Calu3 (cell line): ENCODE measurements around the gene EMB. TPM values are rescaled to one million over a fixed set of nuclear protein-coding genes. Genes with fewer than 3 reads are reported as not detected.
"Not testable (repeated sequence)": the region's sequence is repeated elsewhere in the genome, so short reads cannot be mapped to it uniquely, and the experiment has no call there.

ENCODE experiments used
- BruUV-seq: library from RNA; stranded (reverse); fragments of 400-500 nt; replicated peaks from 2 replicates; lab custom pipeline; 2021; lab: Mats Ljungman, UMichigan
- CTCF ChIA-PET: fragments of 300-600 bp; sonication (Branson Sonifier 250); formaldehyde crosslinking; loops from one replicate; lab custom pipeline; 2022; ENCODE audit warnings: antibody characterized with exemption; lab: Charles Lee
- DNase-seq: peaks from one replicate; pipeline ENCODE4 v3.0.0; 2022
- H3K27ac Mint-ChIP-seq: one replicate; pipeline ENCODE4 v1.8.0; 2022; ENCODE audit warnings: mixed read lengths; ENCODE audit not compliant: unreplicated experiment
- H3K27me3 Mint-ChIP-seq: one replicate; pipeline ENCODE4 v1.8.0; 2022; ENCODE audit warnings: mixed read lengths; ENCODE audit not compliant: unreplicated experiment
- H3K36me3 Mint-ChIP-seq: one replicate; pipeline ENCODE4 v1.8.0; 2022; ENCODE audit warnings: mild to moderate bottlenecking, moderate library complexity, mixed read lengths; ENCODE audit not compliant: insufficient read depth, unreplicated experiment
- H3K4me1 Mint-ChIP-seq: one replicate; pipeline ENCODE4 v1.8.0; 2022; ENCODE audit warnings: mild to moderate bottlenecking, low read depth, mixed read lengths; ENCODE audit not compliant: unreplicated experiment
- H3K4me3 Mint-ChIP-seq: one replicate; pipeline ENCODE4 v1.8.0; 2022; ENCODE audit warnings: mild to moderate bottlenecking, low read depth, moderate library complexity, mixed read lengths; ENCODE audit not compliant: unreplicated experiment
- H3K9me3 Mint-ChIP-seq: one replicate; pipeline ENCODE4 v1.8.0; 2022; ENCODE audit warnings: low read depth, mixed read lengths; ENCODE audit not compliant: unreplicated experiment
- intact Hi-C: fragments of 100-400 bp; cut with micrococcal nuclease; formaldehyde crosslinking; loops from one replicate; pipeline ENCODE4 v1.10.0; 2022; ENCODE audit not compliant: unreplicated experiment
- total RNA-seq: library from RNA; stranded (reverse); gene quantifications from 2 replicates; pipeline ENCODE4 v1.2.3, GENCODE V29; 2022
- TF ChIP-seq, protein P1 (sequence below): fragments of 200-600 bp; IDR thresholded peaks from one replicate; pipeline ENCODE4 v1.8.0; 2022; ENCODE audit warnings: antibody characterized with exemption; ENCODE audit not compliant: unreplicated experiment

EMB gene
- total RNA-seq, 1 experiment from 2014 or later, result 44.4 TPM

DNA sequence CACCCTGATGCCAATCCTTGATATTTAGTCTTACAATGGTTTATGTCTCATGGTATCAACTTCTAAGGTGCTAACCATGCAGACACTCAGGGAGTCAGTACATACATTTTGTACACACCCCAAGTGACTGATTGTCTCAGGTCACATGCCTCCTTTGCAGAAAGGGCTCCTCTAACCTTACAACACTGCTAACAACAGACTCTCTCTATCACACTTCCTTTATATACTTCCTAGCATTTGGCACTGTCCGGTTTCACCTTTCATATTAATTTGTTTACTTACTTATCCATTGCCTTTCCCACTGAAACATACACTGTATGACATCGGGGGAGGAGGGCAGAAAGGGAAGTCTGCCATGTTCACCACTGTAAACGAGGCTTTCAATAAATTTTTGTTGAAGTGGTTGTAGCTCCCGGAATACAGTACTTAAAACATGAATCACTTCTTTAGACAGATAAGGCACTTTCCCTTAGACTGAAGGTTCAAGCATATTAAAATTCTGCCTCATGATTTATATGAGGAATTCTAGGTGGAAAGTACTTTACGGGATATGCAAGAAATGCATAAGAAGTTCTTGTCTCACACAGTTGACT lies 20.6 kb downstream of the EMB start:
- Mint-ChIP-seq H3K4me1 (peaks cover 15% of the 10 kb centered on the region), H3K27ac (no peak overlapping the region), H3K27me3 (no peaks in the 10 kb centered on the region), H3K36me3 (no peaks in the 10 kb centered on the region), H3K9me3 (no peaks in the 10 kb centered on the region), H3K4me3 (no peak overlapping the region)
- CTCF ChIA-PET, result interaction anchor here (0.6 kb wide), 1 partner anchor 115 kb away, joined by 3 read pairs; no protein-coding TSS in a partner anchor
- TF ChIP-seq, protein P1, sequence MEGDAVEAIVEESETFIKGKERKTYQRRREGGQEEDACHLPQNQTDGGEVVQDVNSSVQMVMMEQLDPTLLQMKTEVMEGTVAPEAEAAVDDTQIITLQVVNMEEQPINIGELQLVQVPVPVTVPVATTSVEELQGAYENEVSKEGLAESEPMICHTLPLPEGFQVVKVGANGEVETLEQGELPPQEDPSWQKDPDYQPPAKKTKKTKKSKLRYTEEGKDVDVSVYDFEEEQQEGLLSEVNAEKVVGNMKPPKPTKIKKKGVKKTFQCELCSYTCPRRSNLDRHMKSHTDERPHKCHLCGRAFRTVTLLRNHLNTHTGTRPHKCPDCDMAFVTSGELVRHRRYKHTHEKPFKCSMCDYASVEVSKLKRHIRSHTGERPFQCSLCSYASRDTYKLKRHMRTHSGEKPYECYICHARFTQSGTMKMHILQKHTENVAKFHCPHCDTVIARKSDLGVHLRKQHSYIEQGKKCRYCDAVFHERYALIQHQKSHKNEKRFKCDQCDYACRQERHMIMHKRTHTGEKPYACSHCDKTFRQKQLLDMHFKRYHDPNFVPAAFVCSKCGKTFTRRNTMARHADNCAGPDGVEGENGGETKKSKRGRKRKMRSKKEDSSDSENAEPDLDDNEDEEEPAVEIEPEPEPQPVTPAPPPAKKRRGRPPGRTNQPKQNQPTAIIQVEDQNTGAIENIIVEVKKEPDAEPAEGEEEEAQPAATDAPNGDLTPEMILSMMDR, result no peak
- intact Hi-C loops, result no loop called here
- BruUV-seq, result no TSS peak
- no peak for DNase-seq

GRCh38 chr5:50419656-50420055 lies 21.4 kb downstream of the EMB start:
- DNase-seq, intact Hi-C loops, H3K9me3 Mint-ChIP-seq, BruUV-seq, H3K4me3 Mint-ChIP-seq, H3K4me1 Mint-ChIP-seq, H3K36me3 Mint-ChIP-seq, H3K27ac Mint-ChIP-seq, H3K27me3 Mint-ChIP-seq: not testable (repeated sequence)
- CTCF ChIA-PET, result interaction anchor here (0.6 kb wide), 1 partner anchor 116 kb away, joined by 3 read pairs; no protein-coding TSS in a partner anchor

GRCh38 chr5:50416637-50417036 lies 24.5 kb downstream of the EMB start:
- DNase-seq, intact Hi-C loops, H3K27me3 Mint-ChIP-seq, CTCF ChIA-PET, H3K27ac Mint-ChIP-seq, H3K4me1 Mint-ChIP-seq, H3K9me3 Mint-ChIP-seq, BruUV-seq, H3K36me3 Mint-ChIP-seq, H3K4me3 Mint-ChIP-seq: not testable (repeated sequence)

GRCh38 chr5:50415912-50416311 lies 25.2 kb downstream of the EMB start:
- no peaks in the 10 kb centered on the region for H3K9me3 Mint-ChIP-seq
- CTCF ChIA-PET, result no interaction called here
- H3K4me1 Mint-ChIP-seq, result peaks cover 8% of the 10 kb centered on the region
- no peaks in the 10 kb centered on the region for H3K36me3 Mint-ChIP-seq
- intact Hi-C loops, result no loop called here
- H3K4me3 Mint-ChIP-seq, result no peak overlapping the region
- no TSS peak for BruUV-seq
- no peak for DNase-seq
- no peak overlapping the region for H3K27ac Mint-ChIP-seq
- no peaks in the 10 kb centered on the region for H3K27me3 Mint-ChIP-seq
- TF ChIP-seq, protein P1, result no peak

- H3K4me3 Mint-ChIP-seq, intact Hi-C loops, H3K27ac Mint-ChIP-seq, H3K9me3 Mint-ChIP-seq, H3K27me3 Mint-ChIP-seq, DNase-seq, CTCF ChIA-PET, BruUV-seq, H3K4me1 Mint-ChIP-seq, H3K36me3 Mint-ChIP-seq: not testable (repeated sequence)
These were observed 30.2 kb downstream of the EMB start for GRCh38 chr5:50410932-50411331.

DNA sequence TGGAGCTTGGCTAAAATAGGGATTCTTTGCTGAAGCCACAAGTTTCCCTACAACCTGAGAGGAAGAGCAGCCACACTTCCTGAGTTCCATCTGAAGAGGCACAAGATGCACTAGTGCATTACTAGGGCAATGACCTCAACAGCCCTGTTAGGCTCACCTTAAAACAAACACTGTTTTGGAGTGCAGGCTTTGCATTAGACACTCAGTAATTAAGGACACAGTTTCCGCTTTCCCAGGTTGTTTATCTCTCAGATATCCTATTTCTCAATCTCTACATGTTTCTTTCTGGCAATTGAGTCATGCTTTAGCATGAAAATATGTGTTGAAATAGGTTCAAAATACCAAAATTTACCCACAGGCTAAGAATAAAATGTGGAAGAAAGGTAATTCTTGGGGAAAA lies 34.2 kb downstream of the EMB start:
- BruUV-seq, result no TSS peak
- no peaks in the 10 kb centered on the region for H3K4me1 Mint-ChIP-seq
- DNase-seq, result no peak
- H3K4me3 Mint-ChIP-seq, result no peak overlapping the region
- H3K9me3 Mint-ChIP-seq, result no peaks in the 10 kb centered on the region
- no peak overlapping the region for H3K27ac Mint-ChIP-seq
- CTCF ChIA-PET, result no interaction called here
- TF ChIP-seq, protein P1, result no peak
- intact Hi-C loops, result no loop called here
- H3K27me3 Mint-ChIP-seq, result no peaks in the 10 kb centered on the region
- H3K36me3 Mint-ChIP-seq, result no peaks in the 10 kb centered on the region
